G401 (cell line): Measurements from ENCODE around the gene ADGRG1. TPM values are rescaled to one million over a fixed set of nuclear protein-coding genes. Genes with fewer than 3 reads are reported as not detected.
"Not testable (repeated sequence)": the region's sequence is repeated elsewhere in the genome, so short reads cannot be mapped to it uniquely, and the experiment has no call there.

Experiments used
- DNase-seq: peaks from one replicate; pipeline ENCODE4 v3.0.0-alpha.2; 2015; ENCODE audit warnings: low spot score
- in situ Hi-C: cut with HindIII; loops from 2 replicates; pipeline ENCODE4 v1.10.0; 2016; ENCODE audit warnings: low sequenced_read_pairs, mixed read lengths
- total RNA-seq: library from RNA; depleted of rRNA; stranded (reverse); fragments of >200 nt; shearing (Covaris generic); gene quantifications from 2 replicates; pipeline ENCODE4 v1.2.3, GENCODE V29; 2014; rRNA removed

Gene ADGRG1
- 4.1 and 5.5 TPM in 2 replicates for total RNA-seq

- peak; percentile 28 for DNase-seq
- in situ Hi-C loops = no loop called here
Measured at GRCh38 chr16:57628008-57628781, at the start of gene ADGRG1. Gene ADGRG1 (plus strand): TSS chr16:57628630. CDS start chr16:57650288, 21,658 bp downstream.

GRCh38 chr16:57579361-57579665 is 49.1 kb upstream of the ADGRG1 start:
- no peak for DNase-seq
- in situ Hi-C loops = loop anchor here (5.0 to 10.0 kb wide), 2 partner anchors 63 to 75 kb away; no protein-coding TSS in a partner anchor

GRCh38 chr16:57585051-57585687 is 43.3 kb upstream of the ADGRG1 start:
- DNase-seq = no peak
- in situ Hi-C loops = no loop called here

GRCh38 chr16:57588831-57589230 is 39.6 kb upstream of the ADGRG1 start:
- in situ Hi-C loops = no loop called here
- DNase-seq = no peak

- DNase-seq = no peak
- in situ Hi-C loops = no loop called here
Measured at GRCh38 chr16:57589374-57589773, 39.1 kb upstream of the ADGRG1 start.

GRCh38 chr16:57590654-57591085 is 37.8 kb upstream of the ADGRG1 start:
- in situ Hi-C loops = no loop called here
- no peak for DNase-seq

GRCh38 chr16:57591086-57591869 is 37.2 kb upstream of the ADGRG1 start:
- in situ Hi-C loops = no loop called here
- DNase-seq = peak; percentile 64

GRCh38 chr16:57591870-57592485 is 36.5 kb upstream of the ADGRG1 start:
- in situ Hi-C loops = no loop called here

GRCh38 chr16:57592591-57593003 is 35.8 kb upstream of the ADGRG1 start:
- no peak for DNase-seq
- in situ Hi-C loops = no loop called here

More at GRCh38 chr16:57591870-57592485, 36.5 kb upstream of the ADGRG1 start:
- no peak for DNase-seq

GRCh38 chr16:57593021-57593420 is 35.4 kb upstream of the ADGRG1 start:
- no peak for DNase-seq
- in situ Hi-C loops = no loop called here

GRCh38 chr16:57593990-57594389 is 34.4 kb upstream of the ADGRG1 start:
- DNase-seq = no peak
- in situ Hi-C loops = no loop called here

GRCh38 chr16:57594531-57595031 is 33.8 kb upstream of the ADGRG1 start:
- no peak for DNase-seq
- in situ Hi-C loops = no loop called here

- DNase-seq, in situ Hi-C loops: not testable (repeated sequence)
Measured at GRCh38 chr16:57596234-57596633, 32.2 kb upstream of the ADGRG1 start.

- DNase-seq = no peak
- in situ Hi-C loops = no loop called here
Measured at GRCh38 chr16:57598437-57598836, 30.0 kb upstream of the ADGRG1 start.

- DNase-seq = peak; percentile 28
- in situ Hi-C loops = no loop called here
Measured at GRCh38 chr16:57600048-57600835, 28.2 kb upstream of the ADGRG1 start.

- DNase-seq = no peak
- in situ Hi-C loops = no loop called here
Measured at GRCh38 chr16:57600952-57601580, 27.4 kb upstream of the ADGRG1 start.

- in situ Hi-C loops = no loop called here
- no peak for DNase-seq
Measured at GRCh38 chr16:57601801-57602478, 26.5 kb upstream of the ADGRG1 start.
